Aorta (tissue), 5 donors: ENCODE results near the gene ASF1B. TPM values are rescaled to one million over a fixed set of nuclear protein-coding genes. Genes with fewer than 3 reads are reported as not detected.

ENCODE experiments used
- ATAC-seq: fragments of 200-7000 bp; cut with Tn5 transposase; one replicate; pipeline ENCODE4 v1.9.1; 2022; ENCODE audit warnings: moderate library complexity; ENCODE audit not compliant: low FRiP score
- DNase-seq, 2 donors: peaks; one replicate each; pipeline ENCODE4 v3.0.0-alpha.2; 2020
- H3K27ac ChIP-seq, 2 donors: one replicate each; pipeline ENCODE4 v1.5.1; 2013; ENCODE audit warnings: low read length in 2 of 2, mild to moderate bottlenecking in 2 of 2, moderate library complexity in 2 of 2, control low read depth in 1 of 2, inconsistent platforms in 1 of 2, low read depth in 1 of 2
- H3K27me3 ChIP-seq, 2 donors: one replicate each; pipeline ENCODE4 v1.6.1; 2013; ENCODE audit warnings: control low read depth in 1 of 2, low read length in 1 of 2, mild to moderate bottlenecking in 1 of 2, moderate library complexity in 1 of 2; ENCODE audit not compliant: insufficient read depth in 2 of 2, control insufficient read depth in 1 of 2
- H3K36me3 ChIP-seq, 2 donors: one replicate each; pipeline ENCODE4 v1.6.1; 2013; ENCODE audit warnings: control low read depth in 1 of 2, low read length in 1 of 2, mild to moderate bottlenecking in 1 of 2; ENCODE audit not compliant: insufficient read depth in 2 of 2, control insufficient read depth in 1 of 2
- H3K4me1 ChIP-seq, 2 donors: one replicate each; pipeline ENCODE4 v1.6.1; 2013; ENCODE audit warnings: low read length in 2 of 2, control low read depth in 1 of 2, mild to moderate bottlenecking in 1 of 2, moderate library complexity in 1 of 2; ENCODE audit not compliant: insufficient read depth in 2 of 2, control insufficient read depth in 1 of 2
- H3K4me3 ChIP-seq, 2 donors: one replicate each; pipeline ENCODE4 v1.5.1; 2013; ENCODE audit warnings: low read length in 2 of 2, control low read depth in 1 of 2, mild to moderate bottlenecking in 1 of 2
- H3K9me3 ChIP-seq: one replicate; pipeline ENCODE4 v1.6.1; 2013; ENCODE audit warnings: mild to moderate bottlenecking, low read length; ENCODE audit not compliant: control insufficient read depth
- WGBS, 2 donors: extraction: QIAGEN DNeasy Blood & Tissue Kit; methylation state at CpG; one replicate each; pipeline ENCODE4 v1.1.7; 2013; 5-methylcytosine and 5-hydroxymethylcytosine counted together
- intact Hi-C, 2 donors: fragments of 100-400 bp; cut with DNase I; formaldehyde crosslinking; loops; one replicate each; pipeline versions ENCODE4 v1.14.2 to v1.15.0; 2022
- polyA plus RNA-seq, 2 donors: library from polyadenylated mRNA; stranded (reverse); fragments of 200-250 nt; gene quantifications; one replicate each; pipeline ENCODE4 v1.2.3, GENCODE V29; 2013
- total RNA-seq, 2 donors: library from RNA; stranded (reverse); fragmentation: NEBNext Ultra II Directional; extraction: Animal tissue kit (Norgen Biotek cat#: 25700); gene quantifications; one replicate each; pipeline ENCODE4 v1.2.1, GENCODE V29; 2021
- donor health status: healthy with polysubstance abuse.
- donor health status: Bipolar disorder and iron deficiency.
- donor health status: DM: no; HTN: no; CAD: no.
- donor health status: DM: no; HTN: no; CAD: no.
- donor health status: DM: yes; HTN: yes; CAD: no.

ASF1B gene
- total and polyA plus RNA-seq, 4 donors = 0.49 to 2.0 (median 1.3) TPM

DNA sequence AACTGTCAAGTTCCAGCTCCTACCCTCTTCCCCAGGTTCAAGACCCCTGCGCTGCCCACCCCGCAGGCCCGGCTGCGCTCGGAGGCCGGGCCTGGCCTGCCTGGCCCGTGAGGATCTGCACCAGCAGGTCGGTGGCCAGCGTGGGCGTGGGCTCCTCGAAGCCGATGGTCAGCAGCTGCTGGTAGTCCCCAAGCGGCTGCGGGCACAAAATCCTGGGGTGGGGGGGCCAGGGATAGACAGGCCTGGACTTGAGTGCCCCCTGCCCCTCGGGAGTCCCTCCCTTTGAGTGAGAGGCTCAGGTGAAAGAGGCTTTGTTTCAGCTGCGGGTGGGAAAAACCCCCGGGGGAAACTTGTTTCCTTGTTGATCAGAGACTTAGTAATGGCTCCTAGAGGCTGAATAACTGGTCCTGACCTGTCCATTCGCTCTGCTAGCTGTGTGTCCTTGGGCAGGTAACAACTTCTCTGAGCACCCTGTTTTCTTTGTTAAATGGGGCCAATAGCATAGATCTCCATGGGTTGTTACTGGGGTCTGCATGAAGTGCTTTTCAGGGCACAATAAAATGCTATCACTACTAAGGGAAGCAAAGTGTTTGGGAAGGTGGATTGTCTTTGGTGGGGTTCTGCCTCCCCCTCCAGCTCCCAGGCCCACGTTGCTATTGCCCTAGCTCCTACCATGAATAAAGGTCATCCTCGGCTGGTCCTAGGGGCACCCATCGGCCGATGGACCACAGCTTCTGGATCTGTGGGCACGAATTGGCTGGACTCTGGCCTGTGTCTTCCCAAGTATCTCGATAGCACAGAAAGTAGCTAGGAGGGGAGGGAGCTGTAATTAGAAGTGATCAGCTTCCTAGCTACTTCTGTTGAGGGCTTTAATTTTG, 54.4 kb downstream of the ASF1B start:
- H3K27ac ChIP-seq = peak overlapping the region; percentile 28 to 80
- no peaks in the 10 kb centered on the region for H3K9me3 ChIP-seq
- ATAC-seq (no peak), DNase-seq (peak; percentile 70 to 86)
- 19 to 29% methylated on average over 17 to 24 of the region's 24 CpGs for WGBS, 2 donors
- peak overlapping the region; percentile 68 to 80 for H3K4me3 ChIP-seq
- no peaks in the 10 kb centered on the region for H3K36me3 ChIP-seq
- no peaks in the 10 kb centered on the region for H3K27me3 ChIP-seq
- no peaks in the 10 kb centered on the region for H3K4me1 ChIP-seq
- intact Hi-C loops = loop anchor here (5.0 kb wide), 2 partner anchors 35 to 55 kb away; partner anchors contain the start of genes PRKACA (in 2 of the 2) and ASF1B (in 1 of the 2)

DNA sequence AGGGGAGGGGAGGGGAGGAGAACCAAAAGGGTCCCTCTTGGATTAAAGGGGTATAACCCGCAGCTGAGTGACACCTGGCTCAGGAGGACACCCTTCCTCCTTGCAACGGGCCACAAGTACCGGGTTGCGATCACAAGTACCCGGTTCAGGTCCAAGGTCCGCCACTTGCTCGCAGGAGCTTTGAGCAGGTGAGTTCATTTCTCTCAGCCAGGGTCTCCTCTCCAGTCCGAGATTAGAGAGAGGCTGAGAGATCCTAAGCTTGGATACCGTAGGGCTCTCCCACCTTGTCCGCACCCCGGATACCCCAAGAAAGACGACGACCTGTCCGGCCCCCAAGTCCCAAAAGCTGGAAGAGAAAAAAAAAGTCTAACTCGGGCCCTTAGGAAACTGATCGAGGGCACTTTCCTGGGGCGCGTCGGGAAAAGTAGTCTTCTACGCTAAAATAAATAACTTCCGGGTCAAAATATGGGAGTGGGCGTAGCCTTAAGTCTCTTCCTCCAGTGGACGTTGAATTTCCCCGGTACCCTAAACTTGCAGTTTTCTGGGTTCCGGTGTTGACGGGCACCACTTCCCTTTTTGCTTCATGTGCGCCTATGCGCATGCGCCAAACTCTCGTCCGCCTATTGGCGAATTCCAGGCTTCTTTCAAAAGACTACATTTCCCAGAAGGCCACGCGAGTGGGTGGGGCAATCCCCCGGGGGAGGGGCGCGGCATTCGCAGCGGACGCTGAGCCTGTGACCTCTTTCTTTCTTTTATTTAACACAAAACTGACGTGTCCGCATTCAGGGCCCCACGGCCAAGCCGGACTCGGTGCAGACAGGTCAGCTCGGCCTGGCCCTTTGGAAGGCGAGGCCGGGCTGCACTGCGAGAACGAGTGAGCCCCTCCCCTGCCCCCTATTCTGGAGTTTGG, 55.2 kb downstream of the ASF1B start:
- H3K4me1 ChIP-seq = no peaks in the 10 kb centered on the region
- H3K9me3 ChIP-seq = no peaks in the 10 kb centered on the region
- ATAC-seq (peak; percentile 96), DNase-seq (peak; percentile 99 to 100)
- intact Hi-C loops = loop anchor here (5.0 kb wide), 2 partner anchors 36 to 56 kb away; partner anchors contain the start of genes PRKACA (in 2 of the 2) and ASF1B (in 1 of the 2)
- peak overlapping the region; percentile 80 to 83 for H3K27ac ChIP-seq
- H3K27me3 ChIP-seq = no peaks in the 10 kb centered on the region
- WGBS, 2 donors = 0 to 1% methylated on average over 50 of the region's 50 CpGs
- peak overlapping the region; percentile 68 to 80 for H3K4me3 ChIP-seq
- no peaks in the 10 kb centered on the region for H3K36me3 ChIP-seq

- Histone ChIP-seq H3K27me3 (no peaks in the 10 kb centered on the region), H3K9me3 (no peaks in the 10 kb centered on the region), H3K4me3 (no peak overlapping the region), H3K36me3 (no peaks in the 10 kb centered on the region), H3K27ac (no peak overlapping the region), H3K4me1 (no peaks in the 10 kb centered on the region)
- 82 to 86% methylated on average over 2 of the region's 2 CpGs for WGBS, 2 donors
- intact Hi-C loops = loop anchor here (5.0 to 10.0 kb wide), 2 partner anchors 59 to 304 kb away; partner anchors contain the start of genes ASF1B (in 1 of the 2) and C19orf53 (in 1 of the 2)
- ATAC-seq = no peak
- no peak for DNase-seq
Observed at GRCh38 chr19:14078411-14078810, 58.0 kb downstream of the ASF1B start.

GRCh38 chr19:14073925-14074838, 62.2 kb downstream of the ASF1B start:
- Histone ChIP-seq H3K27ac (peak overlapping the region; percentile 30 to 69), H3K36me3 (no peaks in the 10 kb centered on the region), H3K27me3 (no peaks in the 10 kb centered on the region), H3K4me3 (peak overlapping the region; percentile 29 to 52), H3K4me1 (no peaks in the 10 kb centered on the region), H3K9me3 (no peaks in the 10 kb centered on the region)
- 1% methylated on average over 42 to 44 of the region's 44 CpGs for WGBS, 2 donors
- peak; percentile 30 for ATAC-seq
- intact Hi-C loops = loop anchor here (1.0 to 10.0 kb wide), 3 partner anchors 193 to 299 kb away; partner anchors contain the start of gene C19orf53 (in 1 of the 2)
- DNase-seq = no peak

GRCh38 chr19:14073261-14073924, 63.0 kb downstream of the ASF1B start:
- 1% methylated on average over 86 to 106 of the region's 106 CpGs for WGBS, 2 donors
- H3K27ac ChIP-seq = peak overlapping the region; percentile 30 to 69
- ATAC-seq (peak; percentile 65), DNase-seq (peak; percentile 85 to 92)
- H3K9me3 ChIP-seq = no peaks in the 10 kb centered on the region
- H3K36me3 ChIP-seq = no peaks in the 10 kb centered on the region
- H3K4me1 ChIP-seq = no peaks in the 10 kb centered on the region
- no peaks in the 10 kb centered on the region for H3K27me3 ChIP-seq
- H3K4me3 ChIP-seq = peak overlapping the region; percentile 52 to 67
- intact Hi-C loops = loop anchor here (2.0 to 10.0 kb wide), 2 partner anchors 193 to 299 kb away; partner anchors contain the start of gene C19orf53 (in 1 of the 2)

- H3K36me3 ChIP-seq = no peaks in the 10 kb centered on the region
- intact Hi-C loops = loop anchor here (2.0 to 10.0 kb wide), 2 partner anchors 192 to 298 kb away; partner anchors contain the start of gene C19orf53 (in 1 of the 2)
- H3K4me3 ChIP-seq = peak within 1 kb of the TSS; percentile 52 to 67
- no peak for DNase-seq
- WGBS, 2 donors = 0 to 1% methylated on average over 42 to 51 of the region's 51 CpGs
- H3K27ac ChIP-seq = peak within 1 kb of the TSS in 1 of 2 donors; percentile 69
- no peaks in the 10 kb centered on the region for H3K9me3 ChIP-seq
- H3K4me1 ChIP-seq = no peaks in the 10 kb centered on the region
- ATAC-seq = peak; percentile 8
- H3K27me3 ChIP-seq = no peaks in the 10 kb centered on the region
Observed at GRCh38 chr19:14072535-14073260, 63.7 kb downstream of the ASF1B start, which contains the start of gene MISP3. Gene MISP3, plus strand, starts transcription at chr19:14072786. Its CDS starts 524 bp downstream, at chr19:14073310.
